Activated T-helper 1 cell treated with anti-CD3 and anti-CD28 coated beads, Interleukin-2, amount 50 U/mL, for 16 hours (primary cell): ENCODE data around the gene SEPTIN5.
A peak's percentile ranks its signal among the peaks of the same experiment; 100 is the strongest.

ENCODE experiments used
- DNase-seq, 2 donors: peaks; one replicate each; pipeline ENCODE4 v3.0.0-alpha.2; 2020; ENCODE audit warnings: low read depth in 1 of 2, low spot score in 1 of 2

Gene SEPTIN5

GRCh38 chr22:19748139-19748538 lies 33.8 kb downstream of the SEPTIN5 start:
- DNase-seq: no peak

- DNase-seq: no peak
Observed at GRCh38 chr22:19748991-19749664, 34.8 kb downstream of the SEPTIN5 start.

GRCh38 chr22:19749876-19750275 lies 35.6 kb downstream of the SEPTIN5 start:
- DNase-seq: no peak

- no peak for DNase-seq
Observed at GRCh38 chr22:19750507-19751490, 36.5 kb downstream of the SEPTIN5 start.

GRCh38 chr22:19751497-19752245 lies 37.4 kb downstream of the SEPTIN5 start:
- DNase-seq: no peak

GRCh38 chr22:19753090-19753842 lies 39.0 kb downstream of the SEPTIN5 start:
- no peak for DNase-seq

- no peak for DNase-seq
Observed at GRCh38 chr22:19753996-19754700, 39.8 kb downstream of the SEPTIN5 start.

- no peak for DNase-seq
Observed at GRCh38 chr22:19754701-19755144, 40.4 kb downstream of the SEPTIN5 start.

- DNase-seq: no peak
Observed at GRCh38 chr22:19755145-19755710, 40.9 kb downstream of the SEPTIN5 start.

- DNase-seq: no peak
Observed at GRCh38 chr22:19755722-19756287, 41.5 kb downstream of the SEPTIN5 start.

- peak; percentile 53 to 56 for DNase-seq
Observed at GRCh38 chr22:19756288-19757128, 42.2 kb downstream of the SEPTIN5 start.

- no peak for DNase-seq
Observed at GRCh38 chr22:19757140-19757984, 43.1 kb downstream of the SEPTIN5 start.

GRCh38 chr22:19757985-19758895 lies 43.9 kb downstream of the SEPTIN5 start:
- DNase-seq: no peak

- no peak for DNase-seq
Observed at GRCh38 chr22:19758896-19759426, 44.7 kb downstream of the SEPTIN5 start.

GRCh38 chr22:19759427-19760057 lies 45.2 kb downstream of the SEPTIN5 start:
- no peak for DNase-seq
